ENCODE results near the gene ADD1.
A peak's percentile ranks its signal among the peaks of the same experiment; 100 is the strongest.
"Not testable (repeated sequence)": the region's sequence is repeated elsewhere in the genome, so short reads cannot be mapped to it uniquely, and the experiment has no call there.

The ADD1 gene

GRCh38 chr4:2958446-2958845, 114.8 kb downstream of the ADD1 start:
- no peak overlapping the region for H3K4me3 ChIP-seq (ENCODE audit: low read depth, low read length)
- TF ChIP-seq CTCF (IDR thresholded peaks at IDR 0.05; ENCODE audit: insufficient read depth, low read depth, low read length, missing control alignments): no peak
- DNase-seq (ENCODE audit: low read depth): no peak

DNA sequence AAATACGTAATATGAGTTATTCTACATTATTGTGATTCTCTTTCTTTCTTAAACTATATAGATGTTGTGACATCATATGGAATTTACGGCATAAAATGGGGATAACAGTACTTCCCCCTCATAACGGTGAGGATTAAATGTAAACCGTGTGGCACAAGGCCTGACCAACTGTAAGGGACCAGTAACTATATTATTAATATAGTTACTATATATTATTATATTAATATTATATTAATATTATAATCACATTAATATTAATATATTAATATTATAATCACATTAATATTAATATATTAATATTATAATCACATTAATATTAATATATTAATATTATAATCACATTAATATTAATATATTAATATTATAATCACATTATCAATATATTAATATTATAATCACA, 116.8 kb downstream of the ADD1 start:
- not testable (repeated sequence) for H3K4me3 ChIP-seq (ENCODE audit: low read depth, low read length); DNase-seq (ENCODE audit: low read depth)

DNA sequence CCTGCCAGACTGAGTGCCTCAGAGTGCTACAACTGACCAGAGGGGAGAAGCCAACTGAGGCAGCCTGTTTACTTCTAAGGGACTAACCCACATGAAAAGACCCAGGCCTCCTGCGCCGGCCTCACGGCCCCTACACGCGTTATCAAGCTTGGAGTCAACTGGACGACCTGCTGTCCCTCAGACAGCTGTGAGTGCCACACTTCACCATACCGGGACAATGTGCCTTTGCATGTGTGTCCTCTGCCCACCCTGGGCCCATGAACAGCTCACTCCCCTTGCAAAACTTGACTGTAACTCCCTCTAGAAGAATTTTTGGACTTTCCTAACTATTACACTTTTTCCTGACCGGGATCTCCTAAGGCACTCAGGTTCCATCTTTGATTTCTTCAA, 117.8 kb downstream of the ADD1 start:
- TF ChIP-seq CTCF (IDR thresholded peaks at IDR 0.05; ENCODE audit: insufficient read depth, low read depth, low read length, missing control alignments): no peak
- peak overlapping the region; percentile 74 for H3K4me3 ChIP-seq (ENCODE audit: low read depth, low read length)
- DNase-seq (ENCODE audit: low read depth): no peak

- peak overlapping the region; percentile 74 for H3K4me3 ChIP-seq (ENCODE audit: low read depth, low read length)
- TF ChIP-seq CTCF (IDR thresholded peaks at IDR 0.05; ENCODE audit: insufficient read depth, low read depth, low read length, missing control alignments): peak; percentile 20
- peak; percentile 67 for DNase-seq (ENCODE audit: low read depth)
Measured at GRCh38 chr4:2961811-2962441, 118.3 kb downstream of the ADD1 start.

DNA sequence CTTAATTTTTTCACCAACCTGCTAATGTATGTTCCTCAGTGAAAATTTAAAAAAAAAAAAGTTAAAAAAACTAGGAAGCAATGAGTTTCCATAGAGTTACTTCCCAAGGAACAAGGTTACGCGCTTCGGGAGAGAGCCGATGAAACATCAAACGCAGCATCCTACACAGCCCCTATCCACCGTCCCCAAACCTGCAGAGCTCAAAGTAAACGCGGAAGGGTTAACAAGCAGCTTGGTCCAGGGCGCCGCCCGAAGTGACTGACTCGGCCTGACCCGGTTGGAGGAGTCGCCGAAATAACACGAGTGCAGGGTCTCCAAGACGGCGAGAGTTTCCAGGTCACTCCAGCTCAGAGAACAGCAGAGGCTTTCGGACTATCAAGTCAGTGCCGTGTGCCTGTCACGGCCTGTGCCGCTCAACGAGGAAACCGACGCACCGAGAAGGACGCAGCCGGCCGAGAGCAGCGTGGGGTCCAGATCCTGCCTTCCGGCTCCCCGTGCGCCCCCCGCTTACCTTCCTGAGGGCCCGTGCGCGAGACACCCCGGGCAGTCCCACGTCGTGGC, 119.0 kb downstream of the ADD1 start:
- DNase-seq (ENCODE audit: low read depth): peak; percentile 76
- H3K4me3 ChIP-seq (ENCODE audit: low read depth, low read length): peak overlapping the region; percentile 74
- TF ChIP-seq CTCF (IDR thresholded peaks at IDR 0.05; ENCODE audit: insufficient read depth, low read depth, low read length, missing control alignments): no peak

DNA sequence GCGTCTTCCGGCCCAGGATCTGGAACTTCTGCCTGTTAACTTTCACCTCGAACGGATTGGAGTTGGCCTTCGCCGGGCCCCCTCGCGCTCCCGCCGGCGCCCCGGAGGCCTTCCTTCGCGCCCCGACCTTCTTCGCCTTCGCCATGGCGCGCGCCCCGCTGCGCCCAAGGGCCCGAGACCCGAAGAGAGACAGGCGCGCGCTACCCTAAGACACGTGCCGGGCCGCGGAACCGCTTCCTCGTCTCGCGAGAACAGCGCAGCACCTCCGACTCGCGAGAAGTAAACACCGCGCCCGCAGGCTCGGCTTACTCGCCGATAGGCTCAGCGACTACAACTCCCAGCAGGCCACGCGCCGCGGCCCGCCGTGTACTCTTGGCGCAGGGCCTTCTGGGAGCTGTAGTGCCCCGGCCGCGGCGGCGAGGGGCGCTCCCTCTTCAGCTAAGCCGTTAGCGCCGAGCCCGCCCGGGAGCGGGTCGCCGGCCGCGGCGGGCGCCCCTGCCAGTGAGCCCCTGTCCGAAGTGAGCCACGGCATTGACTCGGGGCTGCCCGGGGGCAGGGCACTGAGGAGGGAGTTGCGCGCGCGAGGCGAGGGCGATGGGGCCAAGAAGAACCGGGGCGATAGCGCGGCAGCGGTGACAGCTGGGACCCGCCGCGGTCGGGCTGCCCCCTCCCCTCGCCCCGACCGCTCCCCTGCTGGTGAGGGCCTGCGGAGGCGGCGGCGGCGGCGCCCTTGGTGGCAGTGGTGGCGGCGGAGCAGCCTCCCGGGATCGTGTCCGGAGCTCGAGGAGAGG, 119.7 kb downstream of the ADD1 start, which contains the start of the genes GRK4 and NOP14:
Gene GRK4, plus strand, starts transcription at position 397 of the 791 bp plus-strand sequence. CDS start 500 bp downstream, outside the sequence.
Gene NOP14, minus strand, starts transcription at position 232 of the 791 bp plus-strand sequence. Its CDS starts 87 bp downstream, at position 145.
- peak; percentile 9 for TF ChIP-seq CTCF (IDR thresholded peaks at IDR 0.05; ENCODE audit: insufficient read depth, low read depth, low read length, missing control alignments)
- H3K4me3 ChIP-seq (ENCODE audit: low read depth, low read length): peak within 1 kb of the TSS; percentile 74
- peak; percentile 99 for DNase-seq (ENCODE audit: low read depth)

GRCh38 chr4:2963966-2964471, 120.4 kb downstream of the ADD1 start:
- peak; percentile 69 for DNase-seq (ENCODE audit: low read depth)
- H3K4me3 ChIP-seq (ENCODE audit: low read depth, low read length): peak overlapping the region; percentile 62
- no peak for TF ChIP-seq CTCF (IDR thresholded peaks at IDR 0.05; ENCODE audit: insufficient read depth, low read depth, low read length, missing control alignments)

Data from GM12865 (cell line).